Gastrocnemius medialis (tissue), 4 donors: Measurements from ENCODE around the gene PDGFRB. TPM values are rescaled to one million over a fixed set of nuclear protein-coding genes. Genes with fewer than 3 reads are reported as not detected.

Source experiments
- ATAC-seq, 2 donors: fragments of 150-250 bp; one replicate each; pipeline ENCODE4 v1.9.1; 2016
- DNase-seq, 2 donors: peaks; one replicate each; pipeline ENCODE4 v3.0.0-alpha.2; 2019
- H3K27ac ChIP-seq, 4 donors: fragments of 200-600 bp; sonication (generic); 1 replicate in 1 of 4; 2 replicates in 3 of 4; pipeline ENCODE4 v1.5.1; 2016 to 2018; ENCODE audit warnings: mild to moderate bottlenecking in 2 of 4, moderate library complexity in 1 of 4
- H3K27me3 ChIP-seq, 3 donors: fragments of 200-600 bp; sonication (generic) in 2 of 3; 1 replicate in 1 of 3; 2 replicates in 2 of 3; pipeline versions ENCODE4 v1.5.1 to v1.6.0; 2016 to 2019; ENCODE audit warnings: mild to moderate bottlenecking in 1 of 3, moderate library complexity in 1 of 3
- H3K36me3 ChIP-seq, 2 donors: fragments of 200-600 bp; sonication (generic) in 1 of 2; one replicate each; pipeline ENCODE4 v1.5.1; 2017 to 2018
- H3K4me1 ChIP-seq, 2 donors: fragments of 200-600 bp; sonication (generic) in 1 of 2; one replicate each; pipeline ENCODE4 v1.5.1; 2016 to 2017; ENCODE audit warnings: mild to moderate bottlenecking in 2 of 2
- H3K4me3 ChIP-seq, 4 donors: fragments of 200-600 bp; sonication (generic) in 3 of 4; 1 replicate in 1 of 4; 2 replicates in 3 of 4; pipeline ENCODE4 v1.5.1; 2016 to 2019; ENCODE audit warnings: mild to moderate bottlenecking in 2 of 4
- H3K9me3 ChIP-seq, 3 donors: fragments of 200-600 bp; sonication (generic) in 2 of 3; 1 replicate in 1 of 3; 2 replicates in 2 of 3; pipeline ENCODE4 v1.5.1; 2016 to 2019
- CTCF ChIP-seq, 5 experiments: fragments of 450-650 bp in 3 of 5; fragments of 200-600 bp in 2 of 5; sonication (generic) in 2 of 5; IDR thresholded peaks in 4 of 5; conservative IDR thresholded peaks in 1 of 5; 1 replicate in 4 of 5; 2 replicates in 1 of 5; pipeline ENCODE4 v1.5.1; 2016 to 2019; ENCODE audit warnings: antibody characterized with exemption in 5 of 5, mild to moderate bottlenecking in 3 of 5, moderate library complexity in 3 of 5
- POLR2A ChIP-seq, 2 donors: fragments of 450-650 bp; IDR thresholded peaks; one replicate each; pipeline ENCODE4 v1.6.1; 2017; ENCODE audit warnings: antibody characterized with exemption in 2 of 2, mild to moderate bottlenecking in 2 of 2, moderate library complexity in 2 of 2
- in situ Hi-C, 4 donors: fragments of 200-750 bp; cut with MboI; loops; one replicate each; pipeline versions ENCODE4 v1.15.0 to v1.8.0; 2017; ENCODE audit warnings: low sequenced_read_pairs in 4 of 4
- intact Hi-C: fragments of 100-400 bp; cut with DNase I; formaldehyde crosslinking; loops from one replicate; pipeline ENCODE4 v1.15.1; 2023; ENCODE audit warnings: low total_unique reads
- total RNA-seq, 4 donors: library from RNA; depleted of rRNA; stranded (reverse); fragments of >200 nt; gene quantifications; one replicate each; pipeline versions ENCODE4 v1.1.0 to v1.2.3, GENCODE V29; 2016

PDGFRB gene
- total RNA-seq, 4 donors from 2014 or later, result 27.9 to 58.4 (median 52.5) TPM

- Histone ChIP-seq H3K27ac (no peak overlapping the region), H3K36me3 (no peaks in the 10 kb centered on the region), H3K27me3 (no peaks in the 10 kb centered on the region), H3K9me3 (no peaks in the 10 kb centered on the region), H3K4me3 (no peak overlapping the region), H3K4me1 (no peaks in the 10 kb centered on the region)
- intact Hi-C loops, result no loop called here
- ATAC-seq (no peak), DNase-seq (no peak)
- TF ChIP-seq CTCF (IDR thresholded peaks at IDR 0.05 in 4 of 5, conservative IDR thresholded peaks at IDR 0.05 in 1 of 5) (no peak), POLR2A (IDR thresholded peaks at IDR 0.05) (no peak)
- in situ Hi-C loops, result no loop called here
These were observed 88.2 kb downstream of the PDGFRB start for GRCh38 chr5:150067405-150067960.

GRCh38 chr5:150066901-150067396, 88.7 kb downstream of the PDGFRB start:
- Histone ChIP-seq H3K36me3 (no peaks in the 10 kb centered on the region), H3K9me3 (no peaks in the 10 kb centered on the region), H3K27ac (no peak overlapping the region), H3K27me3 (no peaks in the 10 kb centered on the region), H3K4me1 (no peaks in the 10 kb centered on the region), H3K4me3 (no peak overlapping the region)
- TF ChIP-seq CTCF (IDR thresholded peaks at IDR 0.05 in 4 of 5, conservative IDR thresholded peaks at IDR 0.05 in 1 of 5), result no peak
- no peak for TF ChIP-seq POLR2A (IDR thresholded peaks at IDR 0.05)
- intact Hi-C loops, result no loop called here
- peak in 1 of 2 donors; percentile 6 for DNase-seq
- in situ Hi-C loops, result no loop called here
- no peak for ATAC-seq

- ATAC-seq (no peak), DNase-seq (peak in 1 of 2 donors; percentile 7)
- Histone ChIP-seq H3K4me3 (no peak overlapping the region), H3K36me3 (no peaks in the 10 kb centered on the region), H3K4me1 (no peaks in the 10 kb centered on the region), H3K9me3 (no peaks in the 10 kb centered on the region), H3K27ac (no peak overlapping the region), H3K27me3 (no peaks in the 10 kb centered on the region)
- intact Hi-C loops, result no loop called here
- in situ Hi-C loops, result no loop called here
- TF ChIP-seq CTCF (IDR thresholded peaks at IDR 0.05 in 4 of 5, conservative IDR thresholded peaks at IDR 0.05 in 1 of 5), result no peak
- no peak for TF ChIP-seq POLR2A (IDR thresholded peaks at IDR 0.05)
These were observed 89.2 kb downstream of the PDGFRB start for GRCh38 chr5:150066436-150066835.

- H3K4me3 ChIP-seq, result no peak overlapping the region
- H3K9me3 ChIP-seq, result no peaks in the 10 kb centered on the region
- no peak overlapping the region for H3K27ac ChIP-seq
- peak in 1 of 2 donors; percentile 26 for ATAC-seq
- TF ChIP-seq CTCF (IDR thresholded peaks at IDR 0.05 in 4 of 5, conservative IDR thresholded peaks at IDR 0.05 in 1 of 5) (no peak), POLR2A (IDR thresholded peaks at IDR 0.05) (no peak)
- H3K4me1 ChIP-seq, result no peaks in the 10 kb centered on the region
- in situ Hi-C loops, result no loop called here
- no peaks in the 10 kb centered on the region for H3K36me3 ChIP-seq
- peak in 1 of 2 donors; percentile 46 for DNase-seq
- H3K27me3 ChIP-seq, result no peaks in the 10 kb centered on the region
- intact Hi-C loops, result no loop called here
These were observed 89.8 kb downstream of the PDGFRB start for GRCh38 chr5:150065886-150066285.

GRCh38 chr5:150065346-150065745, 90.3 kb downstream of the PDGFRB start:
- TF ChIP-seq POLR2A (IDR thresholded peaks at IDR 0.05) (no peak), CTCF (IDR thresholded peaks at IDR 0.05 in 4 of 5, conservative IDR thresholded peaks at IDR 0.05 in 1 of 5) (no peak)
- in situ Hi-C loops (no loop called here), intact Hi-C loops (no loop called here)
- ATAC-seq (no peak), DNase-seq (peak in 1 of 2 donors; percentile 36)
- Histone ChIP-seq H3K4me3 (no peak overlapping the region), H3K36me3 (no peaks in the 10 kb centered on the region), H3K27ac (no peak overlapping the region), H3K27me3 (no peaks in the 10 kb centered on the region), H3K4me1 (no peaks in the 10 kb centered on the region), H3K9me3 (no peaks in the 10 kb centered on the region)
